NCI-H2196 (cell line): ENCODE measurements around the gene AAMDC.

Experiments
- DNase-seq: peaks from one replicate; lab custom pipeline; 2025; ENCODE audit not compliant: unreplicated experiment; lab: John Stamatoyannopoulos, UW

Gene AAMDC

GRCh38 chr11:77820565-77821348 is at the start of gene AAMDC, which contains the start of gene RSF1:
TSS of gene AAMDC (plus strand) at chr11:77821144. CDS start at chr11:77842497, 21,353 bp downstream.
TSS of gene RSF1 (minus strand) at chr11:77820722. CDS start at chr11:77820714, 8 bp downstream.
- peak; percentile 100 for DNase-seq

GRCh38 chr11:77775936-77776335 is 45.0 kb upstream of the AAMDC start:
- no peak for DNase-seq

GRCh38 chr11:77776455-77776854 is 44.5 kb upstream of the AAMDC start:
- DNase-seq: peak; percentile 25

- DNase-seq: no peak
Observed at GRCh38 chr11:77778118-77778517, 42.8 kb upstream of the AAMDC start.

- no peak for DNase-seq
Observed at GRCh38 chr11:77778549-77778948, 42.4 kb upstream of the AAMDC start.

- no peak for DNase-seq
Observed at GRCh38 chr11:77779935-77780334, 41.0 kb upstream of the AAMDC start.

- no peak for DNase-seq
Observed at GRCh38 chr11:77783025-77783424, 37.9 kb upstream of the AAMDC start.

- DNase-seq: no peak
Observed at GRCh38 chr11:77784572-77784971, 36.4 kb upstream of the AAMDC start.

- no peak for DNase-seq
Observed at GRCh38 chr11:77789061-77789730, 31.7 kb upstream of the AAMDC start.

- DNase-seq: no peak
Observed at GRCh38 chr11:77789731-77790476, 31.0 kb upstream of the AAMDC start.

- DNase-seq: no peak
Observed at GRCh38 chr11:77791301-77791700, 29.6 kb upstream of the AAMDC start.

- no peak for DNase-seq
Observed at GRCh38 chr11:77793972-77794371, 27.0 kb upstream of the AAMDC start.

GRCh38 chr11:77799338-77799737 is 21.6 kb upstream of the AAMDC start:
- DNase-seq: no peak

GRCh38 chr11:77800449-77800848 is 20.5 kb upstream of the AAMDC start:
- DNase-seq: no peak

GRCh38 chr11:77801477-77801876 is 19.5 kb upstream of the AAMDC start:
- DNase-seq: no peak

- DNase-seq: no peak
Observed at GRCh38 chr11:77806415-77806814, 14.5 kb upstream of the AAMDC start.

- no peak for DNase-seq
Observed at GRCh38 chr11:77806993-77807392, 14.0 kb upstream of the AAMDC start.

- no peak for DNase-seq
Observed at GRCh38 chr11:77813256-77813655, 7.7 kb upstream of the AAMDC start.

- no peak for DNase-seq
Observed at GRCh38 chr11:77814848-77815247, 6.1 kb upstream of the AAMDC start.

GRCh38 chr11:77815459-77815858 is 5.5 kb upstream of the AAMDC start:
- DNase-seq: no peak

GRCh38 chr11:77819411-77819920 is 1.5 kb upstream of the AAMDC start:
- peak; percentile 75 for DNase-seq
